Activated gamma-delta T cell treated with Interleukin-2 at 50 U/mL for 16 hours (primary cell): ENCODE results near the gene DOCK10.
A peak's percentile ranks its signal among the peaks of the same experiment; 100 is the strongest.
"Not testable (repeated sequence)": the region's sequence is repeated elsewhere in the genome, so short reads cannot be mapped to it uniquely, and the experiment has no call there.

ENCODE experiments used
- DNase-seq: peaks from one replicate; pipeline ENCODE4 v3.0.0-alpha.2; 2020

The DOCK10 gene

DNA sequence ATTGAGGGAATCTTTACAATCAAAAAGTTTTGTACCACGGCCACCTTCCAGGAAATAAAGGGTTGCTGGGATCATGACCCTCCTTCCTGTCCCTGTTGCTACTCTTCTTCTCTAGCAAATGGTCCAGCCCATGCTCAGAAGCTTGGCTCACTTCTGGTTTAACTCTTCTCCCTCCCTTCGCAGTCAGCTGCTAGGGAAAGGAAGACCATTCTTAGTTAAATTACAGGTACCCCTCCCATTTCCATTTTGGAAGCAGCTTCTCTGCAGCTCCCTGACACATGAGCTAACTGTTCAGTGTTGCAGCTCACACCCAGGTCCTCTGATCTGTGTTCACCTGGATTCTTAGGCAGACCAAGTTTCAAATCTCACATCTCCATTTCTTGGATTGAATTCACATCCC is 100.3 kb downstream of the DOCK10 start:
- DNase-seq: no peak

DNA sequence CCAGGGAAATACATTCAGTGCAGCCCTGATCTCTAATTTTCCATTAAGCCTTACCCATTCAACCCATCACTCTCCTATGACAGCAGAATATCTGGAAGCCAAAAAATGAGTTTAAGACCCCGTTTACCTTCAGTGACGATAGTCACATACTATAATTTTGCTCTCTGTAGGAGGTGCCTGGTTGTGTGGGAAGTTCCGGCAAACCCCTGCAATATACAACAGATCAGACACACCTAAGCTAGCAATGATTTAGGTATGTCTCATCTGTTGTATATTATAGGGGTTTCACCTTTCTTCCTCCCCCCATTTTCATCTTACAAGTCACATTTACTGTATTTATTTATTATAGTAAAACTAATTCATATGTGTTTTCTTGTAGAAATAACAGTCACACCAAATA is 101.7 kb downstream of the DOCK10 start:
- DNase-seq: no peak

DNA sequence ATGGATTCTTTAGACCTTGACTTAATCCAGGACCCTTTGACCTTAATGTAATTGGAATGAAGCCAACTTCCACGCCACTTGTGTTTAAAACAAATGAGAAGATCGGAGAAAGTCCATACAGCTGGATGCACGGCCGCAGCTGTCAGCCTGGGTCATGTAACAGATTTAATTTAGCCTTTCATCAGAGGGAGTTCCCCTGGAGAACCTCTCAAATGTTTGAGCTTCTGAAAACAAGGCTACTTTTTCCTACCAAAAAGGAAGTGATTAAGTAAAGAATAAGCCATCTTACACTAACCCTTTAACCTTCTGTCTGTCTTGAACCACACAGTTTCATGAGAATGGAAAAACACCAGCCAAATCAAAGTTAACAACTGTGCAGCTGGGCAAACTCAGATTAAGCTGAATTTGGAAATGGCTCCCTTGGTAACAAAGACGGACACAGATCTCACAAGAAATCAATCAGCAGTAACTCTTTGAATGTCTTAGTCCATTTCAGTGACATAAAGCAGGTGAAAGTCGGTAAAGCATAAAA is 103.6 kb downstream of the DOCK10 start:
- DNase-seq: no peak

DNA sequence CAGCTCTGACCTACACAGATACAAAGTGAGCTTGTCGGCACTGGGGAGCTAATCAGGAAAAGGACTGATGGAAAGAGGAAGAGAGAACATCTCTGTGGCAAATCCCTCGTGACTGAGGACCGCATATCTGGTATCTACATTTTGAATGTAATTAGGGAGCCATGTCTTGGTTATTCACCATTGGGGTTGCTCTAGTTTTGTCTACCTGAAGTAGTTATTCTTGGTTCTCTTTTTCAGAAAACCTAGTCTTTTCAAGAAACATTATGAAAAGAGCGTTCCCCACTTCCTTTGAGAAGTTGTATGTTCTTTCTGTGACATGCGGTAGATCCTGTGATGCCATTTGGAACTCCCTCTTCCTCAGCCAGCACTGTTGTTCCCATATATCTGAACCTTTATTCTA is 104.4 kb downstream of the DOCK10 start:
- no peak for DNase-seq

DNA sequence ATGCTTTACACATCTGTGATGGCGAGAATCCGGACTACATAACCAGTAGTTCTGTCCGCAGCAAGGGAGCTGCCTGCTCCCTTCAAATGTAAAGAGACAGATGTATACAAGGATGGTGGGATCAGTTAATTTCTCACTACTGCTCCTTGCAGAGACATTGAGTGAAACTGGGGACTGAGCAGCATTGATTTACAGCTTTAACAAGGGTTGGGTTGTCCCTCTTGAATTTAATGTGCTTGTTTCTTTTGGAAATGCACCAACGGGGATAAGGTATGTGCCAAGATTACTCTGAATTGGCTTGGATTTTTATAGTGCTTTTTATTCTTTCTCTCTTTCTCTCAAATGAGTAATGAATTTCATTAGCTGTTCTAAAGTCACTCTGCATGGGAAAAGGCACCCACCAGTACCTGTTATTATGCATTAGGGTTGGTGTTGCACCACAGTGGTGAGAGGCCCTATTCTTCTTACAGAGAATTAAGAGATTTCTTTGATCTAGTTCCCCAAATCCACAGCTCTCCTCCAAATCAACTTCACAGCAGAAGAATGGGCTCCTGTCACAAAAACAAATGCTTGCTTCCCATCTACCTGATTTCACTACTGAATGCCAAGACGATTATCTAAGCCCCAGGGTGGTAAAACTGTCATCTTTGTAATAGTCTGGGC is 107.6 kb downstream of the DOCK10 start:
- DNase-seq: no peak

DNA sequence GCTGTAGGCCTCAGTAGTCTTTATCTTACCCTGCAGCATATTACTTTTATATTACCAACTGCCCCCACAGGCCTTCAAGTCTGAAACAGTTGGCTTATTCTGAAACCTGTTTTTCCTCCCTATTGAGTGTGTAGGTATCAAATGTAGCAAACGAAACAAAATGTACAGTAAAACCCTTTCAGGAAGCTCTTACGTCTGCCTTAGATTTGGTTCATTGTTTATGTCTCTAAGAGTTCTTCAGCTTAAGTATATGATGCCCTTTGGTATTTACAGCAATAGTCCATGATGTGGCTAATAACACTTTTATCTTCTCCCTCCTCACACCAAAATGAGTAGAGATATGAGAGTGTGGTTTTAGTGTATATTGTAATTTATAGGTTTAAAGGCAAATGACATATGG is 108.8 kb downstream of the DOCK10 start:
- DNase-seq: no peak

DNA sequence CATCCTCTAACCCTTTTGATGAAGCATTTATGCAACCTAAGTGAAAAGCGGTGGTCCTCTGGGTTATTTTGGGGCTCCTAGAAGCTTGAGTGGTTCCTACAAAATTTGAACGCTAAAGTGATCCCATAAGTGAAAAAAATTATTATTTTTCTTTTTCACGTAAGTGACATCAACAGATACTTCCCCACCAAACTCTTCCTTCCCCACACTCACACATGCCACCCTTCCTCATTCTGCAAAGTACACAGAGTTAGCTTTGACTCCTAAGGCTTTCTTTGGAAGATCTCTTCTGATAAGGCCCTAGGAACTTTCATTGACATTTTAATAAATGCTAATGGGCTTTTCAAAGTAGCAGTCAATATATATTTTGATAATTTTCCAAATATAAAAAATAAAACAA is 109.7 kb downstream of the DOCK10 start:
- no peak for DNase-seq

DNA sequence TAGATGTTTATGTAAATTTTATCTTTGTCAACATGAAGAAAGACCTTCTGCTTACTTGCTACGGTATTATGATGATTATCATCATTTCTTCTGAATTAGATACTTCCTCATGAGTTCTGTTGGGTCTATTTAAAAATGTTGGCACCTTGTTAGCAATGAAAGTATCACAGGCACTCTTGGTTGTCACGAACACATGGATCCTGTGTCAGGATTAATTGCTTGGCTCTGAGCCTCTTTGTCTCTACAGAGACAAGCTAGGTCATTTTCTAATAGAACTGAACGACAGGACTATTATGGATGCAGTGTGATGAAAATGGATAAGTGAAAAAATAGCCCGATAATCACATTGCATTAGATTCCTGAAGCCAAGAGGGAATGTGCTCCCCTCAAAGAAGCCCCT is 110.3 kb downstream of the DOCK10 start:
- no peak for DNase-seq

DNA sequence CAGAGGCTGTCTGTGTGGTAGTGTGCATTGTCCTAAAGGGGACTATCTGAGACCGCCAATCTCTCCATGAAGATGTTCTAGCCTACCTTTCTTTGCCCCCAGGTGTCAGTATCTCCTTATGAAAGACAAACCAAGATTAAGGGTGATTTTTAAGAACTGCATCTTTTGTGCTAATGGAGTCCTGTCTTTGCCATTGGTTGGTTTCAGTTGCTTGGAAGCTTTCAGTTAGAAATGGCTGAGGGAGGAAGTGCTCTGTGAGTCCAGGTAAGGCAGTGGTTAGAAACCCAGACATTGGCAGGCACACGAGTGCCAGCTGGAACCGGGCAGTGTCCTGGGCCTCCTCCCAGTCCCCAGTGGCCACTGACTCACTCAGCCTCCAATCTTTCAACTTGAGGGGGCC is 111.3 kb downstream of the DOCK10 start:
- DNase-seq: no peak

DNA sequence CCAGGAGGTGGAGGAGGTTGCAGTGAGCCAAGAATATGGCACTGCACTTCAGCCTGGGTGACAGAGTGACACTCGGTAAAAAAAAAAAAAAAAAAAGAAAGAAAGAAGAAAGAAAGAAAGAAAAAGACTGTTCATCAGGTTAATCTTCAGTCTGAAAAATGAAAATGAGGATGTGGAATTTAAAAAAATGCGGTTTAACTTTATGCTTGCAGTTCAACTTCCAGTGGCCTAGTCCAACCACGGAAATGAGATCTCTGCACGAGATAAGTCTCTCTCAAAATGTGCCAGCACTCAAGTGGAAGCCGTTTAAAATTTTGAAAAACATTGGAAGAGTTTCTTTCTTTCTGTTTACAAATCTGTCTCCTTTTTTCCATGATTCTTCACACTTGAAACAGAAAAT is 112.1 kb downstream of the DOCK10 start:
- peak; percentile 43 for DNase-seq

DNA sequence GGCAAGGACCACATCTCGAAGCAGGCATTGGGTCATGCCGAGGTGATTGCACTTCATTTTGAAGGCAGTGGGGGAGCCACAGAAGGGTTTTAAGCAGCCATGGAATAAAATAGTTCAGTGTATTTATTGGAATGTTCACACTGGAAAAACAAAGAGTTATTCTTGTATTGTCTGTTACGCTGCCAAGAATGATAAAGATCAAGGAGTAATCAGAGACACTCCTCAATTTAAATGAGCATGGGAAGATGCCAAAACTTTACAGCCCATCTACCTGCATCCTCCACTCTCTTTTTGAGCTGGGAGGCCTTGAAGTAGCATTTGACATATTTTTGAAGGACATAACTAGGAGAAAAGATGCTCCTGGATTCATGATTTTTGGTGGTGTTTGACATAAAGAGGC is 112.8 kb downstream of the DOCK10 start:
- DNase-seq: no peak

DNA sequence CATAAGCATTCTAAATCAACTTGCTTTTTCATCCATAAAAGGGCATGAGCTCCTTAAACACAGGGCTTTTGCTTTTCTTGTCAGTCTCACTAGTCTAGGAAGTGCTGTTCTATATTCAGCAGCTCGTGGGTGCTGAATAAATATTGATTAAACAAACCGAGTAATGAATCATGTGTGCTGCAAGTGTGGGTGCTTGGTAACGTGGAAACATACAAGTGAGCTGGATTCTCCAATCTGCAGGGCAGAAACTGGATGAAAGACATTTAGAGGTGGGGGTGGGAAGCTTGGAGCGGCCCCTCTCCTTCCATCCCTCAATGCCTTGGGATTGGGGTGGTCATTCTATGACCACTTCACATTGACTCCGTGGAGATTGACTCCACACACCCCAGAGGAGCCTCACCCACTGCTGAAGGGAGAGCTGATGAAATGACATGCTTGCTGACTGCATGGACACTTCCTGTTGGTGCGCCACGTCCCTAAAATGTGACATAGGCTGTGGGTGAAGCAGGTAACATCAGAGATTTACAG is 114.6 kb downstream of the DOCK10 start:
- peak; percentile 47 for DNase-seq

DNA sequence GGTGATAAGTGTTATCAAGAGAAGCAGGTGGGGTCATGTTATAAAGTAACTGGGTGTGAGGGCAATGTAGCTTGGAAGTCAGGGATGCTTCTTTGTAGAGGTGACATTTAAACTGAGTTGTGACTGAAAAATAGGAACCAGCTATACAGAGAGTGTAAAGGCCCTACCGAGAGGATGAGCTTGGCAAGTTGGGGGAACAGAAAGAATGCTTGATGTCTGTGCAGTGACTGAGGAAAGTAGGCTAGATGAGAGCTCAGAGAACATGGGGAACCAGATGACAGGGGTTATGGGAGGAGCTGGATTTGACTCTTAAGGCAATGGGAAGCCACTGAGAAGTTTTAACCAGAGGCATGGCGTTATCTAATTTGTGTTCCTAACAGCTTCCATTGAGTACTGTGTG is 115.3 kb downstream of the DOCK10 start:
- no peak for DNase-seq

DNA sequence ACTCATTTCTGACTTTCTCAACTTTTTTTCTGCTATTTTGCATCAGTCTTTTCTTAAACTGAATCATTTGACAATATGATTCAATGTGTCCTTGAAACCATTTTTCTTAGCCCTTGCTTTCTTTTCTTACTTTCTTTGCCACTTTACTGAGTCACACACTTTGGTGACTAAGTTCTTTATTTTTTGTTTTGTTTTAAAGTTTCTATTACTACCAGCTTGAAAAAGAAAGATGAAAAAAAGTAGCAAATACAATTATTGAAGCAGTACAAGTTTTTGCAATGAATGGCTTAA is 116.5 kb downstream of the DOCK10 start:
- DNase-seq: no peak

DNA sequence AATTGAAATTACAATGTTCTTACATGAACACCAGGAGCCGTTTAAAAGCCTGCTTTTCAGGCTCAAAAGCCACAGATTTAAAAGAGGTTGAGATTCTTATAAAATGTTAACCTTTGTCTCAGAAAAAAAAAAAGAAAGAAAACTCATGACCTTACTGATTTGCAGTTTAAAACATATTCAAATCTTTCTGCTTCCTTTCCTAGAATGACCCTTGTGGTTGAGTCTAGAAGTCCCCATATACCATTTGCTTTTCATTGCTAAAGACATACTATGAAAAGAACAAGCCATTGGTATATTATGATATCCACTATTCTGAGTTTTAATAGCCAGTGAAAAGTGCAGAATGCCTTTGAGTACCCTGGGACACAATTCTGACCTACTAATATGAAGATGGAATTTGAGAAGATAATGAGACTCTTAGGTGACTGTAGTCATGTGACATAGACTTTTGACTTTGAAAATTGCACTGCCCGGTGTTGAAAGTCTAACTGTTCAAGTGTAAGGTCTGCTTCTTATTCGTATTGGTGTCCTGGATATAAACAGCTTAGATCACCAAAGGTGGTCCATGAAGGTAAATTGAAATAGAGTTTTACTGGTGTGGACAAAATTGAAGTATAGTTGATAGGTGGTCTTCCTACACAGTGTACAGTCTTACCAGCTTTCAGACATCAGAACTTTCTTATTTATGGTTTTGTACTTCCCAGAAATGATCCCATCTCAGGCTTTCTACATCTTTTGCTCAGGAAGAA is 117.0 kb downstream of the DOCK10 start:
- no peak for DNase-seq

DNA sequence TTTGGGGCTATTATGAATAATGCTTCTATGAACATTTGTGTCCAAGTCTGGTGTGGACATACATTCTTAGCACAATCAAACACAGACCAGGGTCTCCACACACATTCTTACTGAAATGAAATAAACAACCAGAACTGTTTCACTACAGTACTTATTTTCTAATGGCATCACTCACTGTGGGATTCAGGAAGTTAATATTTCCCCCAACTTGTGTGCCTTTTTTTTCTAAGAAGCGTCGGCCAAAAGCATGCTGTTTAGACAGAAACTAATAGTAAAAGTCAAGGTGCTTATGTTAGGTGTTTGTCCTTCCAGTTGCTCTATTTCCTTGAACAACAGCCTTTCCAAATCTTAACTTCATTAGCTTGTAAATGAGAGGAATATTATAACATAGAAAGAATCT is 117.6 kb downstream of the DOCK10 start:
- no peak for DNase-seq

DNA sequence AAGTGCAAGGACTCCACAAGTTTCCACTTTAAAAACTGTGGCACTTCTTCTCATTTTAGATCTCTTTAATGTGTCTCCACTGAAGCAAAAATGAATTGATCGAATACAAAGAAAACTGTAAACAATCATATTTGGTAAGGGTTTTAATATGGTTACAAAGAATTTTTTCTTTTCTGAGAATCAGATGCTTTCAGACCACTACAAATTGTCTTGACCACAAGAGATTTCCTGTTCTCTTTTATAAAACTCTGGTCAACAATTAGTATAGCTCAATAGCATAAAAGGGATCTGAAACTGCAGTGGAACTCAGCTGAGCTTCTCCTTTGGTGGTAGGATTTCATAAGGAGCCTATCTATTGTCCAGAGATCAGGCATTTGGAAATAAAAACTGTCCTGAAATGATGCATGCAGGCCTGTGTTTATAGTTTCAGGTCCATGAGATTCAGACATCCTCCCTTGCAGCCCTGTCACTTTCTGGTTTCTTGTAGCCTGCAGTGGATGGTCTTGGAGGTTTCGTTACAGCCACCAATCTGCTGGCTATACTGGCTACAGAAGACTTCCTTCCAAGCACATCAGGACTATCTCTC is 120.0 kb downstream of the DOCK10 start:
- DNase-seq: no peak

DNA sequence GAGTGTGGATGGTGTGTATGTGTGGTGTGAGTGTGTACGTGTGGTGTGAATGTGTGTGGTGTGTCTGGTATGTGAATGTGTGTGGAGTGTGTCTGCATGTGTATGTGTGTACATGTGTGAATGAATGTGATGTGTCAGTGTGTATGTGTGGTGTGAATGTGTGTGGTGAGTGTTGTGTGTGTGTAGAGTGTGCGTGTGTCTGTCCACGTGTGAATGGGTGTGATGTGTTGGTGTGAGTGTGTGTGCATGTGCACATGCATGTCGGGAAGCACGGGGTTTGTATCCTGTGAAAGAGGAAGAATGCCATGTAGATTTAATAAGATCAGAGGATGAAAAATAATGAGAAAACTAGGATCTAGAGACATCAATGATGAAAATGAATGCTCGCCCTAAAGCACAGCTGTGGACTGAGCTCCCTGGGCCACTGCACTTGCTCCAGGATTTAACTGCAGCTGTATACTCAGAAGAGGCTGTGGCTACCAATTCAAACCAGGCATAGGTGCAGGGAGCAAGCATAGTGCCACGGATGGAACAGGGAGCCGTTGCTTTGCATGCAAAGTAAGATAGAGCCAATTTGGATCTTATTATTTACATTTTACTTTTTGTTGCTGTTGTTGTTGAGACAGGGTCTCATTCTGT is 122.7 kb downstream of the DOCK10 start:
- no peak for DNase-seq

DNA sequence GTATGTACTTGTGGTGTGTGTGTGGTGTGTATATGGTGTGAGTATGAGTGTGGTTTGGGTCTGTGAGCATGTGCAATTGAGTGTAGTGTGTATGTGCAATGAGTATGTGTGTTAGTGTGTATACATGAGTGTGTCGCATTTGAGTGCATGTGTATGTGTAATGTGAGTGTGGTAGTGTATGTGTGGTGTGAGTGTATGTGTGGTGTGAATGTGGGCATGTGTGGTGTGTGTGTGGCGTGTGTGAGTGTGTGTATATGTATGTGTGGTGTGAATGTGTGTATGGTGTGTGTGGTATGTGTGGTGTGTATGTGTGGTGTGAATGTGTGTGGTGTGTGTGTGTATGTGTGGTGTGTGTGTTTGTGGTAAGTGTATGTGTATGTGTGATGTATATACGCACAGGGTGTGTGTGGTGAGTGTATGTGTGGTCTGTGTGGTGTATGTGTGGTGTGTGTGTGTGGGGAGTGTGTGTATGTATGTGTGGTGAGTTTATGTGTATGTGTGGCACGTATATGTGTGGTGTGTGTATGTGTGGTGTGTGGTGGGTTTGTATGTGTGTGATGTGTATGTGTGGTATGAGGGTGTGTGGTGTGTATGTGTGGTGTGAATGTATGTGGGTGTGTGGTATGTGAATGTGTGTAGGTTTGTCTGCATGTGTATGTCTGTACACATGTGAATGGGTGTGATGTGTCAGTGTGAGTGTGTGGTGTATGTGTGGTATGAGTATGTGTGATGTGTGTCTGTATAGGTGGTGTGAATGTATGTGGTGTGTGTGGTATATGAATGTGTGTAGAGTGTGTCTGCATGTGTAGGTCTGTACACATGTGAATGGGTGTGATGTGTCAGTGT is 123.4 kb downstream of the DOCK10 start:
- no peak for DNase-seq

DNA sequence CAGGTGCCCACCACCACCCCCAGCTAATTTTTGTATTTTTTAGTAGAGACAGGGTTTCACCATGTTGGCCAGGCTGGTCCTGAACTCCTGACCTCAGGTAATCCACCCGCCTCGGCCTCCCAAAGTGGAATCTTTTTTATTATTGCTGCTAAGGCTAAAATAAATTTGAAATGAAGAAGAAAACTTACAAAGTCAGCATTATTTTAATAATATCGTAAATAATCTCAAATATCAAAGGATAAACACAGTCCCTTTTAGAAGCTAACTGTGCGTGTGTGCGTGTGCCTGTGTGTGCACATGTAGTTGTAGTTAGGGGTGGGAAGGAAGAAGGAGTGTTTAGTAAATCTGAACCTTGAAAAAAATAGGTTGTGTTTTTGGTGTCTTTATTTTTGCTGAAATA is 125.0 kb downstream of the DOCK10 start:
- not testable (repeated sequence) for DNase-seq

DNA sequence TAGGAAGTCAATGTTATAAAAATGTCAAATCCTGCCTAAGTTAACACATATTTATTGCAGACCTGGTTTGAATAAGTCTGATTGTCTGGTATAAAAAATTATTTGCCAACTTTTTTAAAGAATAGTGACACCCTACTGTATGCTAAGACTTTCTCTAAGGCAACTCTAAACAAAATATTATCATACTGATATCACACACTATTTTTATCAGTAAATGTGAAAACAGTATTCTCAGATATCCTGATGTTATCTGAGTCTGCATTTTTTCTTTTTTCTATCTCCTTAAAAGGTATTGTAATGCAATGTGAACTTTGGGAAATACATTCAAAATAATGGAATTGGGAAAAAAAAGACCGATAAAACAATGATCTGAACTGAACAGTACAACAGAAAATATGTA is 127.1 kb downstream of the DOCK10 start:
- DNase-seq: no peak

DNA sequence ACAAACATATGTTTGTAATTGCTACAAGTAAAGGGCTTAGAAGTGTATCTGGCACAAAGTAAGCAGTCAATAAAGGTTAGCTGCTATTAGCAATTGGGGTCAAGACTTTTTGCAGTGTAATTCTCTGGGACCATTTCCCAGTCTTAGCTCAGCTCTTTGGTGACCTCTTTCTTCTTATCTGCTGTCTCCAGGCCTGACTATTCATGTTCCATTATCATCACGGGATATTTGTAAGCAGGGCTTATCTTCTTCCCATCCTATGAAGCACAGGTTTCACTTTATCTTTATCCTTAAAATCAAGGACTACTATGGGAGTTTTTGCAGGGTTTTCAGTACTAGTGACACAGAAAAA is 131.7 kb downstream of the DOCK10 start:
- no peak for DNase-seq
